Muscle layer of colon (tissue), 2 donors: ENCODE data around the gene HOXA13.

Experiments used
- H3K27ac ChIP-seq: one replicate; pipeline ENCODE4 v1.7.0; 2013; ENCODE audit warnings: low read depth, mild to moderate bottlenecking, low read length, moderate library complexity
- H3K27me3 ChIP-seq, 2 donors: one replicate each; pipeline ENCODE4 v1.7.0; 2013; ENCODE audit warnings: low read length in 2 of 2, mild to moderate bottlenecking in 2 of 2; ENCODE audit not compliant: insufficient read depth in 2 of 2, control insufficient read depth in 1 of 2
- H3K36me3 ChIP-seq: one replicate; pipeline ENCODE4 v1.7.0; 2013; ENCODE audit warnings: mild to moderate bottlenecking, low read length; ENCODE audit not compliant: insufficient read depth
- H3K4me1 ChIP-seq: one replicate; pipeline ENCODE4 v1.7.0; 2013; ENCODE audit warnings: mild to moderate bottlenecking, low read length; ENCODE audit not compliant: insufficient read depth
- H3K4me3 ChIP-seq, 2 donors: one replicate each; pipeline ENCODE4 v1.7.0; 2013; ENCODE audit warnings: low read length in 2 of 2, low read depth in 1 of 2, mild to moderate bottlenecking in 1 of 2, moderate library complexity in 1 of 2
- H3K9ac ChIP-seq: one replicate; pipeline ENCODE4 v1.7.0; 2013; ENCODE audit warnings: low read length
- H3K9me3 ChIP-seq: one replicate; pipeline ENCODE4 v1.7.0; 2013; ENCODE audit warnings: mild to moderate bottlenecking, low read length
- donor health status: abdominal sarcoma.
- donor health status: Adenocarcinoma of cecum.

Gene HOXA13

GRCh38 chr7:27174874-27175625 lies 24.8 kb downstream of the HOXA13 start:
- no peaks in the 10 kb centered on the region for H3K9me3 ChIP-seq
- peaks cover 7% of the 10 kb centered on the region for H3K36me3 ChIP-seq
- H3K27ac ChIP-seq: peak overlapping the region; percentile 93
- H3K27me3 ChIP-seq: peaks cover 0 to 5% of the 10 kb centered on the region in 2 donors
- peaks cover 13% of the 10 kb centered on the region for H3K4me1 ChIP-seq
- H3K4me3 ChIP-seq: peak overlapping the region; percentile 67 to 74
- H3K9ac ChIP-seq: peak overlapping the region; percentile 59

GRCh38 chr7:27173956-27174873 lies 25.7 kb downstream of the HOXA13 start, which contains the start of gene HOXA10:
TSS of gene HOXA10 (minus strand) at chr7:27174320. CDS start at chr7:27174306, 14 bp downstream.
- H3K27ac ChIP-seq: peak within 1 kb of the TSS; percentile 93
- H3K4me1 ChIP-seq: peaks cover 12% of the 10 kb centered on the region
- H3K9me3 ChIP-seq: no peaks in the 10 kb centered on the region
- peaks cover 0 to 5% of the 10 kb centered on the region in 2 donors for H3K27me3 ChIP-seq
- H3K36me3 ChIP-seq: peaks cover 7% of the 10 kb centered on the region
- H3K4me3 ChIP-seq: peak within 1 kb of the TSS; percentile 67 to 74
- peak within 1 kb of the TSS; percentile 89 for H3K9ac ChIP-seq

- H3K27ac ChIP-seq: peak overlapping the region; percentile 93
- H3K36me3 ChIP-seq: peaks cover 7% of the 10 kb centered on the region
- peaks cover 0 to 5% of the 10 kb centered on the region in 2 donors for H3K27me3 ChIP-seq
- peak overlapping the region; percentile 67 to 74 for H3K4me3 ChIP-seq
- H3K9ac ChIP-seq: peak overlapping the region; percentile 89
- peaks cover 12% of the 10 kb centered on the region for H3K4me1 ChIP-seq
- no peaks in the 10 kb centered on the region for H3K9me3 ChIP-seq
Measured at GRCh38 chr7:27173511-27173955, 26.4 kb downstream of the HOXA13 start.

- Histone ChIP-seq H3K27ac (peak overlapping the region; percentile 93), H3K36me3 (peaks cover 7% of the 10 kb centered on the region), H3K4me3 (peak overlapping the region; percentile 67 to 74), H3K27me3 (peaks cover 0 to 5% of the 10 kb centered on the region in 2 donors), H3K9ac (peak overlapping the region; percentile 89), H3K4me1 (peaks cover 12% of the 10 kb centered on the region), H3K9me3 (no peaks in the 10 kb centered on the region)
Measured at GRCh38 chr7:27172823-27173510, 26.9 kb downstream of the HOXA13 start.

GRCh38 chr7:27172315-27172774 lies 27.5 kb downstream of the HOXA13 start:
- Histone ChIP-seq H3K4me3 (peak overlapping the region; percentile 67 to 74), H3K4me1 (peaks cover 12% of the 10 kb centered on the region), H3K9ac (peak overlapping the region; percentile 89), H3K36me3 (peaks cover 7% of the 10 kb centered on the region), H3K27me3 (peaks cover 0 to 5% of the 10 kb centered on the region in 2 donors), H3K9me3 (no peaks in the 10 kb centered on the region), H3K27ac (peak overlapping the region; percentile 93)

- peak overlapping the region; percentile 89 for H3K9ac ChIP-seq
- peaks cover 9% of the 10 kb centered on the region for H3K4me1 ChIP-seq
- no peaks in the 10 kb centered on the region for H3K9me3 ChIP-seq
- peak overlapping the region; percentile 93 for H3K27ac ChIP-seq
- H3K36me3 ChIP-seq: peaks cover 7% of the 10 kb centered on the region
- H3K4me3 ChIP-seq: peak overlapping the region; percentile 67 to 74
- H3K27me3 ChIP-seq: peaks cover 0 to 8% of the 10 kb centered on the region in 2 donors
Measured at GRCh38 chr7:27171637-27172314, 28.1 kb downstream of the HOXA13 start.

- peak overlapping the region; percentile 93 for H3K27ac ChIP-seq
- H3K9me3 ChIP-seq: no peaks in the 10 kb centered on the region
- H3K36me3 ChIP-seq: peaks cover 7% of the 10 kb centered on the region
- H3K4me1 ChIP-seq: peaks cover 8% of the 10 kb centered on the region
- peaks cover 0 to 13% of the 10 kb centered on the region in 2 donors for H3K27me3 ChIP-seq
- peak overlapping the region; percentile 89 for H3K9ac ChIP-seq
- peak overlapping the region; percentile 67 to 74 for H3K4me3 ChIP-seq
Measured at GRCh38 chr7:27171325-27171636, 28.6 kb downstream of the HOXA13 start.

GRCh38 chr7:27170426-27171324 lies 29.2 kb downstream of the HOXA13 start:
- peaks cover 7% of the 10 kb centered on the region for H3K36me3 ChIP-seq
- H3K9ac ChIP-seq: peak overlapping the region; percentile 89
- H3K9me3 ChIP-seq: no peaks in the 10 kb centered on the region
- H3K4me3 ChIP-seq: peak overlapping the region; percentile 67 to 74
- peak overlapping the region; percentile 100 for H3K27ac ChIP-seq
- H3K4me1 ChIP-seq: peaks cover 8% of the 10 kb centered on the region
- peaks cover 0 to 18% of the 10 kb centered on the region in 2 donors for H3K27me3 ChIP-seq

GRCh38 chr7:27169658-27170425 lies 30.0 kb downstream of the HOXA13 start:
- Histone ChIP-seq H3K4me3 (peak overlapping the region; percentile 67 to 74), H3K27me3 (peaks cover 0 to 23% of the 10 kb centered on the region in 2 donors), H3K9ac (peak overlapping the region; percentile 83), H3K9me3 (no peaks in the 10 kb centered on the region), H3K27ac (peak overlapping the region; percentile 100), H3K4me1 (peaks cover 3% of the 10 kb centered on the region), H3K36me3 (peaks cover 7% of the 10 kb centered on the region)
